DND-41 (cell line): ENCODE results near the gene CAVIN2.

Experiments
- EZH2 ChIP-seq: IDR thresholded peaks from 3 replicates; pipeline ENCODE4 v1.6.1; 2012; ENCODE audit warnings: borderline replicate concordance, low read depth, mild to moderate bottlenecking, moderate library complexity, low read length, inconsistent platforms; ENCODE audit not compliant: severe bottlenecking
- TF ChIP-seq, protein P1 (sequence below): IDR thresholded peaks from 2 replicates; pipeline ENCODE4 v1.5.1; 2012; ENCODE audit warnings: borderline replicate concordance, low read length, moderate library complexity, mild to moderate bottlenecking; ENCODE audit not compliant: poor library complexity, severe bottlenecking; ENCODE audit errors: extremely low read depth

- TF ChIP-seq, protein P1, sequence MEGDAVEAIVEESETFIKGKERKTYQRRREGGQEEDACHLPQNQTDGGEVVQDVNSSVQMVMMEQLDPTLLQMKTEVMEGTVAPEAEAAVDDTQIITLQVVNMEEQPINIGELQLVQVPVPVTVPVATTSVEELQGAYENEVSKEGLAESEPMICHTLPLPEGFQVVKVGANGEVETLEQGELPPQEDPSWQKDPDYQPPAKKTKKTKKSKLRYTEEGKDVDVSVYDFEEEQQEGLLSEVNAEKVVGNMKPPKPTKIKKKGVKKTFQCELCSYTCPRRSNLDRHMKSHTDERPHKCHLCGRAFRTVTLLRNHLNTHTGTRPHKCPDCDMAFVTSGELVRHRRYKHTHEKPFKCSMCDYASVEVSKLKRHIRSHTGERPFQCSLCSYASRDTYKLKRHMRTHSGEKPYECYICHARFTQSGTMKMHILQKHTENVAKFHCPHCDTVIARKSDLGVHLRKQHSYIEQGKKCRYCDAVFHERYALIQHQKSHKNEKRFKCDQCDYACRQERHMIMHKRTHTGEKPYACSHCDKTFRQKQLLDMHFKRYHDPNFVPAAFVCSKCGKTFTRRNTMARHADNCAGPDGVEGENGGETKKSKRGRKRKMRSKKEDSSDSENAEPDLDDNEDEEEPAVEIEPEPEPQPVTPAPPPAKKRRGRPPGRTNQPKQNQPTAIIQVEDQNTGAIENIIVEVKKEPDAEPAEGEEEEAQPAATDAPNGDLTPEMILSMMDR: no peak
- no peak for TF ChIP-seq EZH2
Measured at GRCh38 chr2:191813943-191814342, 32.9 kb downstream of the CAVIN2 start.
